ENCODE results near the gene SAT2. TPM values are rescaled to one million over a fixed set of nuclear protein-coding genes. Genes with fewer than 3 reads are reported as not detected.

SAT2 gene
- total RNA-seq, 1 donor from 2014 or later: 34.6 TPM

GRCh38 chr17:7586673-7587419 is 40.8 kb downstream of the SAT2 start:
- no peak for DNase-seq (ENCODE audit: low spot score)
- Mint-ChIP-seq H3K4me1 (peaks cover 32% of the 10 kb centered on the region), H3K36me3 (peaks cover 20% of the 10 kb centered on the region), H3K4me3 (no peak overlapping the region), H3K27me3 (ENCODE audit: insufficient read depth, low read depth) (peaks cover 17% of the 10 kb centered on the region), H3K9me3 (no peaks in the 10 kb centered on the region), H3K27ac (no peak overlapping the region)
- Histone ChIP-seq H3K27ac (no peak overlapping the region), H3F3A (ENCODE audit: low read depth) (peaks cover 53% of the 10 kb centered on the region), H2AFZ (replicated peaks) (no peak overlapping the region), H3K4me1 (peaks cover 40% of the 10 kb centered on the region), H3K4me3 (no peak overlapping the region), H3K9me3 (ENCODE audit: low read depth) (no peaks in the 10 kb centered on the region), H4K20me1 (ENCODE audit: low read depth) (peaks cover 5% of the 10 kb centered on the region), H3K4me2 (no peak overlapping the region), H3K36me3 (no peaks in the 10 kb centered on the region), H3K27me3 (no peaks in the 10 kb centered on the region), H3K79me2 (ENCODE audit: low read depth) (peaks cover 41% of the 10 kb centered on the region), H3K9ac (no peak overlapping the region)
- TF ChIP-seq CTCF (IDR thresholded peaks at IDR 0.05) (peak; percentile 16), EZH2phosphoT487 (IDR thresholded peaks at IDR 0.05) (no peak), EZH2 (IDR thresholded peaks at IDR 0.05) (no peak)

- H3K36me3 Mint-ChIP-seq: peaks cover 16% of the 10 kb centered on the region
- peak within 1 kb of the TSS; percentile 100 for H3K27ac Mint-ChIP-seq
- peak within 1 kb of the TSS; percentile 100 for H3K4me3 Mint-ChIP-seq
- H3K9me3 ChIP-seq (ENCODE audit: low read depth): no peaks in the 10 kb centered on the region
- no peaks in the 10 kb centered on the region for H3K9me3 Mint-ChIP-seq
- peak within 1 kb of the TSS; percentile 57 for H3K4me3 ChIP-seq
- H3K36me3 ChIP-seq: no peaks in the 10 kb centered on the region
- H3F3A ChIP-seq (ENCODE audit: low read depth): peaks cover 51% of the 10 kb centered on the region
- H4K20me1 ChIP-seq (ENCODE audit: low read depth): peaks cover 8% of the 10 kb centered on the region
- TF ChIP-seq CTCF (IDR thresholded peaks at IDR 0.05): no peak
- TF ChIP-seq EZH2phosphoT487 (IDR thresholded peaks at IDR 0.05): no peak
- no peak for TF ChIP-seq EZH2 (IDR thresholded peaks at IDR 0.05)
- H3K27me3 Mint-ChIP-seq (ENCODE audit: insufficient read depth, low read depth): peaks cover 15% of the 10 kb centered on the region
- H3K79me2 ChIP-seq (ENCODE audit: low read depth): peaks cover 34% of the 10 kb centered on the region
- peak within 1 kb of the TSS; percentile 93 for H3K27ac ChIP-seq
- peak within 1 kb of the TSS; percentile 86 for H3K4me2 ChIP-seq
- H3K4me1 Mint-ChIP-seq: peaks cover 38% of the 10 kb centered on the region
- peak within 1 kb of the TSS; percentile 91 for H2AFZ ChIP-seq (replicated peaks)
- H3K9ac ChIP-seq: peak within 1 kb of the TSS; percentile 92
- no peaks in the 10 kb centered on the region for H3K27me3 ChIP-seq
- peaks cover 15% of the 10 kb centered on the region for H3K4me1 ChIP-seq
- DNase-seq (ENCODE audit: low spot score): peak; percentile 98
These were observed 44.1 kb downstream of the SAT2 start, which contains the start of gene MPDU1 for GRCh38 chr17:7583253-7584109. Gene MPDU1 (plus strand): TSS chr17:7583852. CDS start chr17:7583863, 11 bp downstream.

- no peaks in the 10 kb centered on the region for H3K36me3 ChIP-seq
- H4K20me1 ChIP-seq (ENCODE audit: low read depth): peaks cover 17% of the 10 kb centered on the region
- Mint-ChIP-seq H3K27ac (peak overlapping the region; percentile 93), H3K36me3 (peaks cover 21% of the 10 kb centered on the region), H3K4me3 (peak overlapping the region; percentile 100), H3K9me3 (no peaks in the 10 kb centered on the region), H3K27me3 (ENCODE audit: insufficient read depth, low read depth) (peaks cover 13% of the 10 kb centered on the region), H3K4me1 (peaks cover 41% of the 10 kb centered on the region)
- H3K9ac ChIP-seq: no peak overlapping the region
- no peak for DNase-seq (ENCODE audit: low spot score)
- no peaks in the 10 kb centered on the region for H3K27me3 ChIP-seq
- peak overlapping the region; percentile 19 for H3K4me2 ChIP-seq
- peaks cover 57% of the 10 kb centered on the region for H3F3A ChIP-seq (ENCODE audit: low read depth)
- H3K4me1 ChIP-seq: peaks cover 15% of the 10 kb centered on the region
- TF ChIP-seq EZH2 (IDR thresholded peaks at IDR 0.05) (no peak), CTCF (IDR thresholded peaks at IDR 0.05) (no peak), EZH2phosphoT487 (IDR thresholded peaks at IDR 0.05) (no peak)
- H2AFZ ChIP-seq (replicated peaks): no peak overlapping the region
- no peak overlapping the region for H3K4me3 ChIP-seq
- H3K9me3 ChIP-seq (ENCODE audit: low read depth): no peaks in the 10 kb centered on the region
- peaks cover 33% of the 10 kb centered on the region for H3K79me2 ChIP-seq (ENCODE audit: low read depth)
- H3K27ac ChIP-seq: peak overlapping the region; percentile 93
These were observed 45.0 kb downstream of the SAT2 start for GRCh38 chr17:7582396-7583252.

All from neural progenitor cell (in vitro differentiated cells).